Measurements from ENCODE around the gene KCNJ5. TPM values are rescaled to one million over a fixed set of nuclear protein-coding genes. Genes with fewer than 3 reads are reported as not detected.
A peak's percentile ranks its signal among the peaks of the same experiment; 100 is the strongest.

KCNJ5 gene
- total RNA-seq, 1 experiment from 2014 or later: 0.11 TPM

GRCh38 chr11:128904303-128904655 lies 13.1 kb downstream of the KCNJ5 start:
- H3K4me3 Mint-ChIP-seq: peak overlapping the region; percentile 71 to 82
- Histone ChIP-seq H3K9ac (ENCODE audit: extremely low read depth, insufficient read length, low read length) (no peak overlapping the region), H3K79me2 (ENCODE audit: insufficient read depth, low read length) (no peaks in the 10 kb centered on the region), H4K5ac (ENCODE audit: insufficient read length, low read depth, low read length) (no peak overlapping the region), H3K23ac (ENCODE audit: insufficient read length, low read depth, low read length) (no peak overlapping the region), H2BK20ac (ENCODE audit: low read depth, low read length, poor library complexity, severe bottlenecking) (no peak overlapping the region), H3K4me2 (ENCODE audit: insufficient read depth, insufficient read length, low read length) (peak overlapping the region; percentile 41), H2AK5ac (ENCODE audit: insufficient read length, low read length) (no peak overlapping the region), H3K27me3 (ENCODE audit: insufficient read depth, low read length) (peaks cover 60% of the 10 kb centered on the region), H3K14ac (ENCODE audit: insufficient read depth, low read length) (no peak overlapping the region), H2BK15ac (ENCODE audit: low read depth, low read length) (no peak overlapping the region), H3K4ac (ENCODE audit: low read depth, low read length) (no peak overlapping the region), H4K8ac (replicated peaks; ENCODE audit: insufficient read length, low read depth, low read length) (no peak overlapping the region), H3K4me1 (ENCODE audit: insufficient read depth, low read length) (peaks cover 2% of the 10 kb centered on the region; the same call in 1 of the 2 replicates), H3K23me2 (ENCODE audit: insufficient read length, low read depth, low read length, poor library complexity, severe bottlenecking) (peaks cover 12% of the 10 kb centered on the region), H3K9me3 (ENCODE audit: control insufficient read depth, low read depth, low read length) (no peaks in the 10 kb centered on the region), H2BK5ac (ENCODE audit: insufficient read length, low read length) (no peak overlapping the region), H2AFZ (ENCODE audit: low read length) (no peak overlapping the region), H3K56ac (ENCODE audit: insufficient read length, low read depth, low read length) (no peak overlapping the region), H3K79me1 (ENCODE audit: insufficient read depth, low read depth, low read length, poor library complexity, severe bottlenecking) (no peaks in the 10 kb centered on the region), H2BK12ac (ENCODE audit: insufficient read length, low read depth, low read length) (no peak overlapping the region), H4K91ac (ENCODE audit: insufficient read length, low read depth, low read length) (no peak overlapping the region), H2BK120ac (ENCODE audit: low read depth, low read length, poor library complexity, severe bottlenecking) (no peak overlapping the region), H4K20me1 (ENCODE audit: control insufficient read depth, insufficient read depth, insufficient read length) (peaks cover 4% of the 10 kb centered on the region), H3K18ac (ENCODE audit: insufficient read length, low read depth, low read length) (no peak overlapping the region), H3K27ac (ENCODE audit: insufficient read length, low read depth, low read length) (no peak overlapping the region), H3T11ph (ENCODE audit: low read length) (no peak overlapping the region)
- peaks cover 0 to 3% of the 10 kb centered on the region in 2 experiments; a peak in 3 of 5 replicates for H3K9me3 Mint-ChIP-seq
- no CpG with 5 or more reads among the region's 14 CpGs for WGBS (ENCODE audit: extremely low coverage, insufficient read length, low lambda C conversion rate)
- no peaks in the 10 kb centered on the region for H3K36me3 Mint-ChIP-seq (ENCODE audit: insufficient read depth in 1 of 3, low read depth in 3 of 3)
- TF ChIP-seq, protein P1, sequence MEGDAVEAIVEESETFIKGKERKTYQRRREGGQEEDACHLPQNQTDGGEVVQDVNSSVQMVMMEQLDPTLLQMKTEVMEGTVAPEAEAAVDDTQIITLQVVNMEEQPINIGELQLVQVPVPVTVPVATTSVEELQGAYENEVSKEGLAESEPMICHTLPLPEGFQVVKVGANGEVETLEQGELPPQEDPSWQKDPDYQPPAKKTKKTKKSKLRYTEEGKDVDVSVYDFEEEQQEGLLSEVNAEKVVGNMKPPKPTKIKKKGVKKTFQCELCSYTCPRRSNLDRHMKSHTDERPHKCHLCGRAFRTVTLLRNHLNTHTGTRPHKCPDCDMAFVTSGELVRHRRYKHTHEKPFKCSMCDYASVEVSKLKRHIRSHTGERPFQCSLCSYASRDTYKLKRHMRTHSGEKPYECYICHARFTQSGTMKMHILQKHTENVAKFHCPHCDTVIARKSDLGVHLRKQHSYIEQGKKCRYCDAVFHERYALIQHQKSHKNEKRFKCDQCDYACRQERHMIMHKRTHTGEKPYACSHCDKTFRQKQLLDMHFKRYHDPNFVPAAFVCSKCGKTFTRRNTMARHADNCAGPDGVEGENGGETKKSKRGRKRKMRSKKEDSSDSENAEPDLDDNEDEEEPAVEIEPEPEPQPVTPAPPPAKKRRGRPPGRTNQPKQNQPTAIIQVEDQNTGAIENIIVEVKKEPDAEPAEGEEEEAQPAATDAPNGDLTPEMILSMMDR (conservative IDR thresholded peaks at IDR 0.05): no peak
- H3K27ac Mint-ChIP-seq: no peak overlapping the region
- peaks cover 98% of the 10 kb centered on the region for H3K27me3 Mint-ChIP-seq (ENCODE audit: low read depth)
- peaks cover 34 to 45% of the 10 kb centered on the region in 2 experiments for H3K4me1 Mint-ChIP-seq
- no peak for DNase-seq

All from H9 (cell line).